Body of pancreas (tissue), 4 donors: ENCODE measurements around the gene KCNJ3. TPM values are rescaled to one million over a fixed set of nuclear protein-coding genes. Genes with fewer than 3 reads are reported as not detected.

Experiments
- ATAC-seq: fragments of 150-250 bp; one replicate; pipeline ENCODE4 v1.9.1; 2016
- DNase-seq, 4 donors: peaks; one replicate each; pipeline ENCODE4 v3.0.0-alpha.2; 2019
- H3K27ac ChIP-seq, 4 donors: fragments of 200-600 bp; sonication (generic); 1 replicate in 3 of 4; 2 replicates in 1 of 4; pipeline versions ENCODE4 v1.5.1 to v1.6.1; 2016 to 2019; ENCODE audit warnings: mild to moderate bottlenecking in 1 of 4, mixed read lengths in 1 of 4, moderate library complexity in 1 of 4
- H3K27me3 ChIP-seq, 2 donors: fragments of 200-600 bp; sonication (generic); one replicate each; pipeline ENCODE4 v1.6.0; 2016; ENCODE audit warnings: mild to moderate bottlenecking in 1 of 2
- H3K36me3 ChIP-seq, 2 donors: fragments of 200-600 bp; sonication (generic); replicated peaks in 1 of 2; 2 replicates each; pipeline ENCODE4 v1.5.1; 2016; ENCODE audit warnings: low read depth in 2 of 2; ENCODE audit not compliant: insufficient read depth in 1 of 2
- H3K4me1 ChIP-seq: fragments of 200-600 bp; sonication (generic); one replicate; pipeline ENCODE4 v1.6.0; 2016
- H3K4me3 ChIP-seq, 2 donors: fragments of 200-600 bp; sonication (generic); 1 replicate in 1 of 2; 2 replicates in 1 of 2; pipeline ENCODE4 v1.5.1; 2016 to 2019
- H3K9me3 ChIP-seq, 3 donors: fragments of 200-600 bp; sonication (generic); 1 replicate in 2 of 3; 2 replicates in 1 of 3; pipeline ENCODE4 v1.5.1; 2016
- CTCF ChIP-seq, 7 experiments: fragments of 450-650 bp in 4 of 7; fragments of 200-600 bp in 3 of 7; sonication (generic) in 3 of 7; IDR thresholded peaks; one replicate each; pipeline ENCODE4 v1.5.1; 2016 to 2019; ENCODE audit warnings: antibody characterized with exemption in 7 of 7
- POLR2A ChIP-seq, 3 donors: fragments of 450-650 bp; IDR thresholded peaks; one replicate each; pipeline ENCODE4 v1.6.1; 2016; ENCODE audit warnings: antibody characterized with exemption in 3 of 3, mild to moderate bottlenecking in 2 of 3
- WGBS, 2 donors: methylation state at CpG; one replicate each; pipeline ENCODE4 v1.1.5; 2017; 5-methylcytosine and 5-hydroxymethylcytosine counted together
- intact Hi-C: fragments of 100-400 bp; cut with DNase I; formaldehyde crosslinking; loops from one replicate; pipeline ENCODE4 v1.15.1; 2023
- total RNA-seq, 2 donors: library from RNA; depleted of rRNA; stranded (reverse); fragments of >200 nt; gene quantifications; one replicate each; pipeline ENCODE4 v1.1.0, GENCODE V29; 2016

Gene KCNJ3
- total RNA-seq, 2 donors from 2014 or later = 0.33 to 0.78 TPM

- H3K4me3 ChIP-seq = no peak overlapping the region
- ATAC-seq = no peak
- no peak for TF ChIP-seq CTCF (IDR thresholded peaks at IDR 0.05)
- no peak for TF ChIP-seq POLR2A (IDR thresholded peaks at IDR 0.05)
- H3K27me3 ChIP-seq = no peaks in the 10 kb centered on the region
- peaks cover 3% of the 10 kb centered on the region for H3K4me1 ChIP-seq
- intact Hi-C loops = no loop called here
- H3K9me3 ChIP-seq = no peaks in the 10 kb centered on the region
- H3K36me3 ChIP-seq = no peaks in the 10 kb centered on the region
- H3K27ac ChIP-seq = no peak overlapping the region
- no peak for DNase-seq
- 75 to 85% methylated on average over 1 of the region's 1 CpG for WGBS, 2 donors
Observed at GRCh38 chr2:154898269-154898668, 199.8 kb downstream of the KCNJ3 start.

- Histone ChIP-seq H3K4me3 (no peak overlapping the region), H3K36me3 (no peaks in the 10 kb centered on the region), H3K9me3 (no peaks in the 10 kb centered on the region), H3K4me1 (peaks cover 3% of the 10 kb centered on the region), H3K27me3 (no peaks in the 10 kb centered on the region), H3K27ac (no peak overlapping the region)
- intact Hi-C loops = no loop called here
- 22 to 32% methylated on average over 1 of the region's 1 CpG for WGBS, 2 donors
- ATAC-seq (no peak), DNase-seq (no peak)
- TF ChIP-seq CTCF (IDR thresholded peaks at IDR 0.05) (no peak), POLR2A (IDR thresholded peaks at IDR 0.05) (no peak)
Observed at GRCh38 chr2:154901063-154901462, 202.6 kb downstream of the KCNJ3 start.
